Measurements from ENCODE around the gene HOXD3.

The HOXD3 gene

DNA sequence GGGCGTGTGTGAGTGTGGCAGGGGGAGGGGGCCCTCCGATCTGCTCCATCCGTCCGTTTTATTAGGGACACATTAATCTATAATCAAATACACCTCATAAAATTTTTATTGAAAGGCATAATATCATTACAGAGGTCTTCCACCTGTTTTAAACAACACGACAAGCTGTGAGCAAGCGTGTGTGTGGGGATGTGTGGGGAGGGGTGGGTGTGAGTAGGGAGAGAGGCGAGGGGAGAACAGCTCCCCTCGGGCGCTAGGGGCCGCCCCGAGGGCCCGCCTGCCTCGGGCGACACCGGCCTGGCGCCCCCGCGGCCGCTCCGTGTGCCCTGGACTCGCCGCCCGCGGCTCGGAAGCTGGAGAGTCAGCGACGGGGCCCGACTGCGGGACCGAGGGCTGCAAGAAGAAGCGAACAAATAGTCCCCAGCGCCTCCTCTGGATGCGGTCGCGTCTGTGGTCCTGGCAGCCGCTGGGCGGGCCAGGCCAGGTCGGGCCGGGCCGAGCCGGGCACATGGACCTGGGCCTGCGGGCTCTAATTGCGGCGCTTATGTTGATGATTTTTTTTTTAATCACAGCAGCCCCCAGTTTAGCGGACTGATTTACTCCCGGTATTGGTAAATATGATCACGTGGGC lies 34.9 kb upstream of the HOXD3 start:
- Histone ChIP-seq H3K4me2 (ENCODE audit: low read length) (no peak overlapping the region), H3K9ac (no peak overlapping the region), H3K9me3 (ENCODE audit: control insufficient read depth, low read length) (no peaks in the 10 kb centered on the region), H3K27ac (no peak overlapping the region), H2AFZ (no peak overlapping the region), H3K36me3 (ENCODE audit: control insufficient read depth, insufficient read depth, low read length) (no peaks in the 10 kb centered on the region), H3K27me3 (ENCODE audit: control insufficient read depth, insufficient read depth, low read length) (peaks cover 27% of the 10 kb centered on the region), H3K4me1 (no peaks in the 10 kb centered on the region), H3K79me2 (no peaks in the 10 kb centered on the region), H3K4me3 (ENCODE audit: low read depth, low read length) (peak overlapping the region; percentile 44)
- TF ChIP-seq, protein P1, sequence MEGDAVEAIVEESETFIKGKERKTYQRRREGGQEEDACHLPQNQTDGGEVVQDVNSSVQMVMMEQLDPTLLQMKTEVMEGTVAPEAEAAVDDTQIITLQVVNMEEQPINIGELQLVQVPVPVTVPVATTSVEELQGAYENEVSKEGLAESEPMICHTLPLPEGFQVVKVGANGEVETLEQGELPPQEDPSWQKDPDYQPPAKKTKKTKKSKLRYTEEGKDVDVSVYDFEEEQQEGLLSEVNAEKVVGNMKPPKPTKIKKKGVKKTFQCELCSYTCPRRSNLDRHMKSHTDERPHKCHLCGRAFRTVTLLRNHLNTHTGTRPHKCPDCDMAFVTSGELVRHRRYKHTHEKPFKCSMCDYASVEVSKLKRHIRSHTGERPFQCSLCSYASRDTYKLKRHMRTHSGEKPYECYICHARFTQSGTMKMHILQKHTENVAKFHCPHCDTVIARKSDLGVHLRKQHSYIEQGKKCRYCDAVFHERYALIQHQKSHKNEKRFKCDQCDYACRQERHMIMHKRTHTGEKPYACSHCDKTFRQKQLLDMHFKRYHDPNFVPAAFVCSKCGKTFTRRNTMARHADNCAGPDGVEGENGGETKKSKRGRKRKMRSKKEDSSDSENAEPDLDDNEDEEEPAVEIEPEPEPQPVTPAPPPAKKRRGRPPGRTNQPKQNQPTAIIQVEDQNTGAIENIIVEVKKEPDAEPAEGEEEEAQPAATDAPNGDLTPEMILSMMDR (IDR thresholded peaks at IDR 0.05): no peak

- Histone ChIP-seq H3K4me3 (ENCODE audit: low read depth, low read length) (peak within 1 kb of the TSS; percentile 44), H3K9ac (no peak within 1 kb of the TSS)
Observed at GRCh38 chr2:176122683-176123410, 34.3 kb upstream of the HOXD3 start, which contains the start of gene HOXD9. TSS of gene HOXD9 (plus strand) at chr2:176122719. CDS start at chr2:176122769, 50 bp downstream.

GRCh38 chr2:176123411-176124109 lies 33.5 kb upstream of the HOXD3 start:
- Histone ChIP-seq H3K4me3 (ENCODE audit: low read depth, low read length) (peak overlapping the region; percentile 44), H3K27me3 (ENCODE audit: control insufficient read depth, insufficient read depth, low read length) (peaks cover 25% of the 10 kb centered on the region), H3K9ac (no peak overlapping the region), H3K36me3 (ENCODE audit: control insufficient read depth, insufficient read depth, low read length) (no peaks in the 10 kb centered on the region), H3K79me2 (no peaks in the 10 kb centered on the region), H3K9me3 (ENCODE audit: control insufficient read depth, low read length) (no peaks in the 10 kb centered on the region), H3K4me1 (no peaks in the 10 kb centered on the region), H2AFZ (no peak overlapping the region), H3K4me2 (ENCODE audit: low read length) (peak overlapping the region; percentile 13), H3K27ac (no peak overlapping the region)
- TF ChIP-seq, protein P1 (IDR thresholded peaks at IDR 0.05): no peak

More at GRCh38 chr2:176122683-176123410, 34.3 kb upstream of the HOXD3 start, which contains the start of gene HOXD9:
- peaks cover 25% of the 10 kb centered on the region for H3K27me3 ChIP-seq (ENCODE audit: control insufficient read depth, insufficient read depth, low read length)
- no peaks in the 10 kb centered on the region for H3K4me1 ChIP-seq
- no peaks in the 10 kb centered on the region for H3K36me3 ChIP-seq (ENCODE audit: control insufficient read depth, insufficient read depth, low read length)
- TF ChIP-seq, protein P1 (IDR thresholded peaks at IDR 0.05): no peak
- no peak within 1 kb of the TSS for H3K27ac ChIP-seq
- no peaks in the 10 kb centered on the region for H3K79me2 ChIP-seq
- no peak within 1 kb of the TSS for H2AFZ ChIP-seq
- no peaks in the 10 kb centered on the region for H3K9me3 ChIP-seq (ENCODE audit: control insufficient read depth, low read length)
- peak within 1 kb of the TSS; percentile 13 for H3K4me2 ChIP-seq (ENCODE audit: low read length)

GRCh38 chr2:176124110-176124946 lies 32.8 kb upstream of the HOXD3 start:
- Histone ChIP-seq H3K9ac (no peak overlapping the region), H3K36me3 (ENCODE audit: control insufficient read depth, insufficient read depth, low read length) (no peaks in the 10 kb centered on the region), H3K4me3 (ENCODE audit: low read depth, low read length) (no peak overlapping the region), H3K79me2 (no peaks in the 10 kb centered on the region), H3K9me3 (ENCODE audit: control insufficient read depth, low read length) (no peaks in the 10 kb centered on the region), H3K4me2 (ENCODE audit: low read length) (no peak overlapping the region), H2AFZ (no peak overlapping the region), H3K4me1 (no peaks in the 10 kb centered on the region), H3K27ac (no peak overlapping the region), H3K27me3 (ENCODE audit: control insufficient read depth, insufficient read depth, low read length) (peaks cover 25% of the 10 kb centered on the region)
- TF ChIP-seq, protein P1 (IDR thresholded peaks at IDR 0.05): no peak
